WTC11 (cell line): ENCODE data around the gene GNPDA1. TPM values are rescaled to one million over a fixed set of nuclear protein-coding genes. Genes with fewer than 3 reads are reported as not detected.

Experiments
- ATAC-seq: fragments of 200-7000 bp; cut with Tn5 transposase; 2 replicates; pipeline ENCODE4 v1.10.0; 2021; ENCODE audit warnings: mild to moderate bottlenecking, moderate library complexity
- CTCF ChIA-PET: fragments of 300-600 bp; sonication (Branson Sonifier 250); formaldehyde crosslinking; loops from one replicate; lab custom pipeline; 2021; ENCODE audit warnings: antibody characterized with exemption; lab: Charles Lee
- POLR2A ChIA-PET: fragments of 350-600 bp; sonication (Branson Sonifier 250); formaldehyde crosslinking; loops from one replicate; lab custom pipeline; 2021; ENCODE audit warnings: antibody characterized with exemption; lab: Charles Lee
- DNase-seq: peaks from one replicate; pipeline ENCODE4 v3.0.0; 2021; ENCODE audit warnings: low spot score
- H3K27ac Mint-ChIP-seq: 2 replicates; pipeline ENCODE4 v1.8.0; 2021; ENCODE audit warnings: mixed read lengths
- H3K27me3 Mint-ChIP-seq: 2 replicates; pipeline ENCODE4 v1.8.0; 2021; ENCODE audit warnings: low read depth, mild to moderate bottlenecking, moderate library complexity, mixed read lengths
- H3K36me3 Mint-ChIP-seq: 2 replicates; pipeline ENCODE4 v1.8.0; 2021; ENCODE audit warnings: mixed read lengths
- H3K4me1 Mint-ChIP-seq: 2 replicates; pipeline ENCODE4 v1.8.0; 2022; ENCODE audit warnings: mixed read lengths
- H3K4me3 Mint-ChIP-seq: 2 replicates; pipeline ENCODE4 v1.8.0; 2021; ENCODE audit warnings: mild to moderate bottlenecking, moderate library complexity, mixed read lengths
- H3K9me3 Mint-ChIP-seq: 2 replicates; pipeline ENCODE4 v1.8.0; 2021; ENCODE audit warnings: mixed read lengths
- ATF3 ChIP-seq: sonication (generic); formaldehyde crosslinking; conservative IDR thresholded peaks from 2 replicates; pipeline ENCODE4 v1.8.1; 2022; ENCODE audit warnings: mild to moderate bottlenecking, missing genetic modification reagents
- CDX4 ChIP-seq: fragments of 250-450 bp; sonication (Bioruptor Pico); IDR thresholded peaks from 2 replicates; pipeline ENCODE4 v1.9.0; 2021; ENCODE audit warnings: moderate library complexity, mild to moderate bottlenecking, inconsistent platforms, borderline replicate concordance
- E2F5 ChIP-seq: sonication (generic); formaldehyde crosslinking; IDR thresholded peaks from 2 replicates; pipeline ENCODE4 v1.8.1; 2022; ENCODE audit warnings: mild to moderate bottlenecking, moderate library complexity, missing genetic modification reagents
- ELF4 ChIP-seq: sonication (generic); formaldehyde crosslinking; IDR thresholded peaks from 2 replicates; pipeline ENCODE4 v1.8.1; 2022; ENCODE audit warnings: low read depth, mild to moderate bottlenecking, moderate library complexity, missing genetic modification reagents
- ETV6 ChIP-seq: sonication (generic); formaldehyde crosslinking; IDR thresholded peaks from 2 replicates; pipeline ENCODE4 v1.8.1; 2022; ENCODE audit warnings: mild to moderate bottlenecking, missing genetic modification reagents
- FOXP1 ChIP-seq: sonication (generic); formaldehyde crosslinking; IDR thresholded peaks from 2 replicates; pipeline ENCODE4 v1.8.0; 2022; ENCODE audit warnings: missing genetic modification reagents, mild to moderate bottlenecking, moderate library complexity, borderline replicate concordance
- GTF2I ChIP-seq: fragments of 250-450 bp; sonication (Bioruptor Pico); conservative IDR thresholded peaks from 2 replicates; pipeline ENCODE4 v1.4.0; 2021; ENCODE audit warnings: mild to moderate bottlenecking
- JAZF1 ChIP-seq: fragments of 250-450 bp; sonication (Bioruptor Pico); IDR thresholded peaks from 2 replicates; pipeline ENCODE4 v1.9.0; 2021; ENCODE audit warnings: moderate library complexity, mild to moderate bottlenecking, inconsistent platforms
- KAT7 ChIP-seq: sonication (generic); formaldehyde crosslinking; IDR thresholded peaks from 2 replicates; pipeline ENCODE4 v1.8.1; 2023; ENCODE audit warnings: missing genetic modification reagents, mild to moderate bottlenecking, borderline replicate concordance
- NFE2L1 ChIP-seq: sonication (generic); formaldehyde crosslinking; IDR thresholded peaks from 2 replicates; pipeline ENCODE4 v1.8.1; 2023; ENCODE audit warnings: missing genetic modification reagents
- PRRX2 ChIP-seq: fragments of 250-450 bp; sonication (Bioruptor Pico); IDR thresholded peaks from 2 replicates; pipeline ENCODE4 v1.8.0; 2021; ENCODE audit warnings: mild to moderate bottlenecking
- SP1 ChIP-seq: sonication (generic); formaldehyde crosslinking; conservative IDR thresholded peaks from 2 replicates; pipeline ENCODE4 v1.8.1; 2022; ENCODE audit warnings: missing genetic modification reagents
- USF2 ChIP-seq: sonication (generic); formaldehyde crosslinking; IDR thresholded peaks from 2 replicates; pipeline ENCODE4 v1.8.1; 2023; ENCODE audit warnings: mild to moderate bottlenecking, missing genetic modification reagents, moderate library complexity
- ZBTB21 ChIP-seq: sonication (generic); formaldehyde crosslinking; IDR thresholded peaks from 2 replicates; pipeline ENCODE4 v1.8.1; 2023; ENCODE audit warnings: mild to moderate bottlenecking, missing genetic modification reagents, borderline replicate concordance
- ZNF121 ChIP-seq: sonication (generic); formaldehyde crosslinking; IDR thresholded peaks from 2 replicates; pipeline ENCODE4 v1.8.0; 2023; ENCODE audit warnings: missing genetic modification reagents
- ZNF138 ChIP-seq: sonication (generic); formaldehyde crosslinking; conservative IDR thresholded peaks from 2 replicates; pipeline ENCODE4 v1.8.1; 2022; ENCODE audit warnings: mild to moderate bottlenecking, moderate library complexity, missing genetic modification reagents
- ZNF263 ChIP-seq: sonication (generic); formaldehyde crosslinking; IDR thresholded peaks from 2 replicates; pipeline ENCODE4 v1.8.1; 2022; ENCODE audit warnings: low read depth, mild to moderate bottlenecking, moderate library complexity, missing genetic modification reagents
- total RNA-seq: library from RNA; stranded (reverse); gene quantifications from 3 replicates; pipeline ENCODE4 v1.2.3, GENCODE V29; 2021
- TF ChIP-seq, protein P1 (sequence below): sonication (generic); formaldehyde crosslinking; IDR thresholded peaks from 2 replicates; pipeline ENCODE4 v1.8.1; 2022; ENCODE audit warnings: missing genetic modification reagents, borderline replicate concordance
- TF ChIP-seq, protein P2 (sequence below): fragments of 250-450 bp; sonication (Bioruptor Pico); IDR thresholded peaks from 2 replicates; pipeline ENCODE4 v2.1.2; 2022; ENCODE audit warnings: mild to moderate bottlenecking, moderate library complexity
- TF ChIP-seq, protein P3 (sequence below): sonication (generic); formaldehyde crosslinking; IDR thresholded peaks from 2 replicates; pipeline ENCODE4 v1.8.0; 2022; ENCODE audit warnings: mild to moderate bottlenecking, missing genetic modification reagents
- TF ChIP-seq, protein P4 (sequence below): sonication (generic); formaldehyde crosslinking; IDR thresholded peaks from 2 replicates; pipeline ENCODE4 v1.8.0; 2022; ENCODE audit warnings: missing genetic modification reagents

Gene GNPDA1
- total RNA-seq, 1 experiment from 2014 or later, result 54.8 TPM

GRCh38 chr5:142059304-142059940 lies 46.6 kb upstream of the GNPDA1 start:
- DNase-seq (peak; percentile 17), ATAC-seq (peak; percentile 68)
- no peaks in the 10 kb centered on the region for H3K9me3 Mint-ChIP-seq
- CTCF ChIA-PET, result no interaction called here
- TF ChIP-seq JAZF1 (CRISPR knock-in tag) (no peak), PRRX2 (CRISPR knock-in tag) (no peak), ELF4 (CRISPR knock-in tag) (no peak), FOXP1 (no peak), CDX4 (CRISPR knock-in tag) (no peak), GTF2I (CRISPR knock-in tag) (no peak), ZNF263 (CRISPR knock-in tag) (no peak), ZBTB21 (no peak), ZNF121 (no peak), ATF3 (CRISPR knock-in tag) (no peak), E2F5 (CRISPR knock-in tag) (no peak), SP1 (CRISPR knock-in tag) (no peak), NFE2L1 (CRISPR knock-in tag) (no peak), USF2 (CRISPR knock-in tag) (no peak)
- TF ChIP-seq, protein P1, sequence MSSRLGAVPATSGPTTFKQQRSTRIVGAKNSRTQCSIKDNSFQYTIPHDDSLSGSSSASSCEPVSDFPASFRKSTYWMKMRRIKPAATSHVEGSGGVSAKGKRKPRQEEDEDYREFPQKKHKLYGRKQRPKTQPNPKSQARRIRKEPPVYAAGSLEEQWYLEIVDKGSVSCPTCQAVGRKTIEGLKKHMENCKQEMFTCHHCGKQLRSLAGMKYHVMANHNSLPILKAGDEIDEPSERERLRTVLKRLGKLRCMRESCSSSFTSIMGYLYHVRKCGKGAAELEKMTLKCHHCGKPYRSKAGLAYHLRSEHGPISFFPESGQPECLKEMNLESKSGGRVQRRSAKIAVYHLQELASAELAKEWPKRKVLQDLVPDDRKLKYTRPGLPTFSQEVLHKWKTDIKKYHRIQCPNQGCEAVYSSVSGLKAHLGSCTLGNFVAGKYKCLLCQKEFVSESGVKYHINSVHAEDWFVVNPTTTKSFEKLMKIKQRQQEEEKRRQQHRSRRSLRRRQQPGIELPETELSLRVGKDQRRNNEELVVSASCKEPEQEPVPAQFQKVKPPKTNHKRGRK, result no peak
- TF ChIP-seq, protein P2, sequence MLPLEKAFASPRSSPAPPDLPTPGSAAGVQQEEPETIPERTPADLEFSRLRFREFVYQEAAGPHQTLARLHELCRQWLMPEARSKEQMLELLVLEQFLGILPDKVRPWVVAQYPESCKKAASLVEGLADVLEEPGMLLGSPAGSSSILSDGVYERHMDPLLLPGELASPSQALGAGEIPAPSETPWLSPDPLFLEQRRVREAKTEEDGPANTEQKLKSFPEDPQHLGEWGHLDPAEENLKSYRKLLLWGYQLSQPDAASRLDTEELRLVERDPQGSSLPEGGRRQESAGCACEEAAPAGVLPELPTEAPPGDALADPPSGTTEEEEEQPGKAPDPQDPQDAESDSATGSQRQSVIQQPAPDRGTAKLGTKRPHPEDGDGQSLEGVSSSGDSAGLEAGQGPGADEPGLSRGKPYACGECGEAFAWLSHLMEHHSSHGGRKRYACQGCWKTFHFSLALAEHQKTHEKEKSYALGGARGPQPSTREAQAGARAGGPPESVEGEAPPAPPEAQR (CRISPR knock-in tag), result no peak
- TF ChIP-seq, protein P3, sequence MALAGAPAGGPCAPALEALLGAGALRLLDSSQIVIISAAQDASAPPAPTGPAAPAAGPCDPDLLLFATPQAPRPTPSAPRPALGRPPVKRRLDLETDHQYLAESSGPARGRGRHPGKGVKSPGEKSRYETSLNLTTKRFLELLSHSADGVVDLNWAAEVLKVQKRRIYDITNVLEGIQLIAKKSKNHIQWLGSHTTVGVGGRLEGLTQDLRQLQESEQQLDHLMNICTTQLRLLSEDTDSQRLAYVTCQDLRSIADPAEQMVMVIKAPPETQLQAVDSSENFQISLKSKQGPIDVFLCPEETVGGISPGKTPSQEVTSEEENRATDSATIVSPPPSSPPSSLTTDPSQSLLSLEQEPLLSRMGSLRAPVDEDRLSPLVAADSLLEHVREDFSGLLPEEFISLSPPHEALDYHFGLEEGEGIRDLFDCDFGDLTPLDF (CRISPR knock-in tag), result no peak
- no peaks in the 10 kb centered on the region for H3K36me3 Mint-ChIP-seq
- no peaks in the 10 kb centered on the region for H3K27me3 Mint-ChIP-seq
- POLR2A ChIA-PET, result no interaction called here
- H3K27ac Mint-ChIP-seq, result no peak overlapping the region
- peaks cover 33% of the 10 kb centered on the region for H3K4me1 Mint-ChIP-seq
- no peak overlapping the region for H3K4me3 Mint-ChIP-seq

DNA sequence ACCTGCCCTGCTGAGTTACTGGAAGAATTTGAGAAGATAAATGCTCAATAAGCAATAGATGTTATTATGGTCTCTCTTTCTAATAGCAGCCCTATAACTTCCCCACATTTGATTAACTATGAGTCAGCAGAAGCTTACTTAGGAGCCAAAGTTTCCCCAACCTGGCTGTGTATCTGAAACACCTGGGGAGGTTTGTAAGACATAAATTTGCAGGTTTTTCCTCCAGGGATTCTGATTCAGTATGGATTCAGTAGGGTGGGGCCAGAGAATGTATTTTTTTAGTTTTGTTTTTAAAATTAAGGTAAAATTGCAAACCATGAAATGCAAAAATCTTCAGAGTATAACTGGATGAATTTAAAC lies 44.9 kb upstream of the GNPDA1 start:
- H3K4me1 Mint-ChIP-seq, result peaks cover 34% of the 10 kb centered on the region
- no peak overlapping the region for H3K4me3 Mint-ChIP-seq
- no peaks in the 10 kb centered on the region for H3K36me3 Mint-ChIP-seq
- H3K9me3 Mint-ChIP-seq, result no peaks in the 10 kb centered on the region
- ChIA-PET POLR2A (no interaction called here), CTCF (interaction anchor here (1.5 kb wide), 1 partner anchor 45 kb away, joined by 3 read pairs; the partner anchor contains the start of gene GNPDA1)
- H3K27me3 Mint-ChIP-seq, result no peaks in the 10 kb centered on the region
- ATAC-seq (no peak), DNase-seq (no peak)
- no peak overlapping the region for H3K27ac Mint-ChIP-seq
- no peak for TF ChIP-seq KAT7 (CRISPR knock-in tag)
- TF ChIP-seq, protein P4, sequence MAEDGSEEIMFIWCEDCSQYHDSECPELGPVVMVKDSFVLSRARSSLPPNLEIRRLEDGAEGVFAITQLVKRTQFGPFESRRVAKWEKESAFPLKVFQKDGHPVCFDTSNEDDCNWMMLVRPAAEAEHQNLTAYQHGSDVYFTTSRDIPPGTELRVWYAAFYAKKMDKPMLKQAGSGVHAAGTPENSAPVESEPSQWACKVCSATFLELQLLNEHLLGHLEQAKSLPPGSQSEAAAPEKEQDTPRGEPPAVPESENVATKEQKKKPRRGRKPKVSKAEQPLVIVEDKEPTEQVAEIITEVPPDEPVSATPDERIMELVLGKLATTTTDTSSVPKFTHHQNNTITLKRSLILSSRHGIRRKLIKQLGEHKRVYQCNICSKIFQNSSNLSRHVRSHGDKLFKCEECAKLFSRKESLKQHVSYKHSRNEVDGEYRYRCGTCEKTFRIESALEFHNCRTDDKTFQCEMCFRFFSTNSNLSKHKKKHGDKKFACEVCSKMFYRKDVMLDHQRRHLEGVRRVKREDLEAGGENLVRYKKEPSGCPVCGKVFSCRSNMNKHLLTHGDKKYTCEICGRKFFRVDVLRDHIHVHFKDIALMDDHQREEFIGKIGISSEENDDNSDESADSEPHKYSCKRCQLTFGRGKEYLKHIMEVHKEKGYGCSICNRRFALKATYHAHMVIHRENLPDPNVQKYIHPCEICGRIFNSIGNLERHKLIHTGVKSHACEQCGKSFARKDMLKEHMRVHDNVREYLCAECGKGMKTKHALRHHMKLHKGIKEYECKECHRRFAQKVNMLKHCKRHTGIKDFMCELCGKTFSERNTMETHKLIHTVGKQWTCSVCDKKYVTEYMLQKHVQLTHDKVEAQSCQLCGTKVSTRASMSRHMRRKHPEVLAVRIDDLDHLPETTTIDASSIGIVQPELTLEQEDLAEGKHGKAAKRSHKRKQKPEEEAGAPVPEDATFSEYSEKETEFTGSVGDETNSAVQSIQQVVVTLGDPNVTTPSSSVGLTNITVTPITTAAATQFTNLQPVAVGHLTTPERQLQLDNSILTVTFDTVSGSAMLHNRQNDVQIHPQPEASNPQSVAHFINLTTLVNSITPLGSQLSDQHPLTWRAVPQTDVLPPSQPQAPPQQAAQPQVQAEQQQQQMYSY, result no peak
- no peak for TF ChIP-seq ZBTB21
- no peak for TF ChIP-seq ZNF138 (CRISPR knock-in tag)
- no peak for TF ChIP-seq GTF2I (CRISPR knock-in tag)
- no peak for TF ChIP-seq ETV6 (CRISPR knock-in tag)
- TF ChIP-seq NFE2L1 (CRISPR knock-in tag), result no peak
- TF ChIP-seq, protein P2 (CRISPR knock-in tag), result no peak
